Stimulated activated memory B cell treated with anti-CD40 and anti-IgM and Interleukin-4, amounts not matched to agents 10 μg/mL and 1 μg/mL and 100 μg/mL, for 72 hours (primary cell): ENCODE results near the gene VILL.

ENCODE experiments used
- ATAC-seq: fragments of 150-1000 bp; cut with Tn5 transposase; 2 replicates; pipeline ENCODE4 v1.10.0; 2021
- H3K27ac Mint-ChIP-seq: one replicate; pipeline ENCODE4 v1.8.0; 2022; ENCODE audit warnings: mild to moderate bottlenecking, mixed read lengths
- H3K27me3 Mint-ChIP-seq: one replicate; pipeline ENCODE4 v1.8.0; 2022; ENCODE audit warnings: mixed read lengths
- H3K36me3 Mint-ChIP-seq: one replicate; pipeline ENCODE4 v1.8.0; 2022; ENCODE audit warnings: mixed read lengths
- H3K4me1 Mint-ChIP-seq: one replicate; pipeline ENCODE4 v1.8.0; 2022; ENCODE audit warnings: mixed read lengths
- H3K4me3 Mint-ChIP-seq: one replicate; pipeline ENCODE4 v1.8.0; 2022; ENCODE audit warnings: mild to moderate bottlenecking, moderate library complexity, mixed read lengths
- H3K9me3 Mint-ChIP-seq: one replicate; pipeline ENCODE4 v1.8.0; 2022; ENCODE audit warnings: mixed read lengths

The VILL gene

GRCh38 chr3:38008971-38009580, 18.5 kb downstream of the VILL start:
- H3K27ac Mint-ChIP-seq: no peak overlapping the region
- peaks cover 4% of the 10 kb centered on the region for H3K36me3 Mint-ChIP-seq
- H3K4me1 Mint-ChIP-seq: peaks cover 14% of the 10 kb centered on the region
- H3K4me3 Mint-ChIP-seq: no peak overlapping the region
- no peaks in the 10 kb centered on the region for H3K9me3 Mint-ChIP-seq
- H3K27me3 Mint-ChIP-seq: no peaks in the 10 kb centered on the region
- ATAC-seq: no peak

GRCh38 chr3:38009807-38010591, 19.4 kb downstream of the VILL start:
- peaks cover 8% of the 10 kb centered on the region for H3K36me3 Mint-ChIP-seq
- no peak overlapping the region for H3K4me3 Mint-ChIP-seq
- H3K9me3 Mint-ChIP-seq: no peaks in the 10 kb centered on the region
- ATAC-seq: peak; percentile 27
- peaks cover 14% of the 10 kb centered on the region for H3K4me1 Mint-ChIP-seq
- H3K27ac Mint-ChIP-seq: no peak overlapping the region
- no peaks in the 10 kb centered on the region for H3K27me3 Mint-ChIP-seq

- Mint-ChIP-seq H3K27me3 (no peaks in the 10 kb centered on the region), H3K36me3 (peaks cover 19% of the 10 kb centered on the region), H3K27ac (no peak overlapping the region), H3K4me1 (peaks cover 14% of the 10 kb centered on the region), H3K4me3 (no peak overlapping the region), H3K9me3 (no peaks in the 10 kb centered on the region)
- ATAC-seq: no peak
Observed at GRCh38 chr3:38011111-38011510, 20.5 kb downstream of the VILL start.

GRCh38 chr3:38015485-38015884, 24.9 kb downstream of the VILL start:
- ATAC-seq: no peak
- H3K27ac Mint-ChIP-seq: no peak overlapping the region
- no peak overlapping the region for H3K4me3 Mint-ChIP-seq
- peaks cover 5% of the 10 kb centered on the region for H3K9me3 Mint-ChIP-seq
- H3K27me3 Mint-ChIP-seq: no peaks in the 10 kb centered on the region
- H3K36me3 Mint-ChIP-seq: peaks cover 35% of the 10 kb centered on the region
- H3K4me1 Mint-ChIP-seq: no peaks in the 10 kb centered on the region

GRCh38 chr3:38015984-38016383, 25.4 kb downstream of the VILL start:
- ATAC-seq: no peak
- Mint-ChIP-seq H3K4me1 (no peaks in the 10 kb centered on the region), H3K4me3 (no peak overlapping the region), H3K27me3 (no peaks in the 10 kb centered on the region), H3K9me3 (peaks cover 5% of the 10 kb centered on the region), H3K36me3 (peaks cover 35% of the 10 kb centered on the region), H3K27ac (no peak overlapping the region)

- ATAC-seq: no peak
Observed at GRCh38 chr3:38016410-38016809, 25.8 kb downstream of the VILL start.

GRCh38 chr3:38016847-38017444, 26.4 kb downstream of the VILL start:
- ATAC-seq: no peak

More at GRCh38 chr3:38016410-38016809, 25.8 kb downstream of the VILL start:
- H3K36me3 Mint-ChIP-seq: peaks cover 35% of the 10 kb centered on the region
- H3K9me3 Mint-ChIP-seq: peaks cover 5% of the 10 kb centered on the region
- H3K4me1 Mint-ChIP-seq: no peaks in the 10 kb centered on the region
- no peak overlapping the region for H3K4me3 Mint-ChIP-seq
- H3K27ac Mint-ChIP-seq: no peak overlapping the region
- H3K27me3 Mint-ChIP-seq: no peaks in the 10 kb centered on the region

GRCh38 chr3:38017445-38018295, 27.1 kb downstream of the VILL start:
- Mint-ChIP-seq H3K4me1 (no peaks in the 10 kb centered on the region), H3K27ac (no peak overlapping the region), H3K36me3 (peaks cover 35% of the 10 kb centered on the region), H3K27me3 (no peaks in the 10 kb centered on the region), H3K4me3 (no peak overlapping the region), H3K9me3 (peaks cover 5% of the 10 kb centered on the region)
- ATAC-seq: no peak

More at GRCh38 chr3:38016847-38017444, 26.4 kb downstream of the VILL start:
- peaks cover 5% of the 10 kb centered on the region for H3K9me3 Mint-ChIP-seq
- peaks cover 35% of the 10 kb centered on the region for H3K36me3 Mint-ChIP-seq
- H3K4me1 Mint-ChIP-seq: no peaks in the 10 kb centered on the region
- H3K4me3 Mint-ChIP-seq: no peak overlapping the region
- no peak overlapping the region for H3K27ac Mint-ChIP-seq
- H3K27me3 Mint-ChIP-seq: no peaks in the 10 kb centered on the region

- peaks cover 2% of the 10 kb centered on the region for H3K4me1 Mint-ChIP-seq
- H3K27me3 Mint-ChIP-seq: no peaks in the 10 kb centered on the region
- H3K36me3 Mint-ChIP-seq: peaks cover 35% of the 10 kb centered on the region
- H3K4me3 Mint-ChIP-seq: no peak overlapping the region
- no peak for ATAC-seq
- H3K9me3 Mint-ChIP-seq: peaks cover 5% of the 10 kb centered on the region
- H3K27ac Mint-ChIP-seq: no peak overlapping the region
Observed at GRCh38 chr3:38018296-38019266, 28.0 kb downstream of the VILL start.

GRCh38 chr3:38019658-38020341, 29.2 kb downstream of the VILL start:
- H3K36me3 Mint-ChIP-seq: peaks cover 34% of the 10 kb centered on the region
- no peak overlapping the region for H3K27ac Mint-ChIP-seq
- no peak for ATAC-seq
- peaks cover 6% of the 10 kb centered on the region for H3K4me1 Mint-ChIP-seq
- no peaks in the 10 kb centered on the region for H3K27me3 Mint-ChIP-seq
- no peak overlapping the region for H3K4me3 Mint-ChIP-seq
- peaks cover 5% of the 10 kb centered on the region for H3K9me3 Mint-ChIP-seq

- H3K27me3 Mint-ChIP-seq: no peaks in the 10 kb centered on the region
- no peak overlapping the region for H3K27ac Mint-ChIP-seq
- H3K36me3 Mint-ChIP-seq: peaks cover 28% of the 10 kb centered on the region
- H3K4me3 Mint-ChIP-seq: no peak overlapping the region
- H3K9me3 Mint-ChIP-seq: peaks cover 5% of the 10 kb centered on the region
- H3K4me1 Mint-ChIP-seq: peaks cover 7% of the 10 kb centered on the region
- no peak for ATAC-seq
Observed at GRCh38 chr3:38020342-38020726, 29.7 kb downstream of the VILL start.

- Mint-ChIP-seq H3K4me3 (no peak overlapping the region), H3K27ac (no peak overlapping the region), H3K9me3 (peaks cover 5% of the 10 kb centered on the region), H3K36me3 (peaks cover 20% of the 10 kb centered on the region), H3K27me3 (no peaks in the 10 kb centered on the region), H3K4me1 (peaks cover 14% of the 10 kb centered on the region)
- ATAC-seq: no peak
Observed at GRCh38 chr3:38021196-38021595, 30.6 kb downstream of the VILL start.

GRCh38 chr3:38022301-38022700, 31.7 kb downstream of the VILL start:
- Mint-ChIP-seq H3K27ac (no peak overlapping the region), H3K36me3 (peaks cover 11% of the 10 kb centered on the region), H3K9me3 (no peaks in the 10 kb centered on the region), H3K4me3 (no peak overlapping the region), H3K4me1 (peaks cover 14% of the 10 kb centered on the region), H3K27me3 (no peaks in the 10 kb centered on the region)
- no peak for ATAC-seq
